ENCODE data around the gene RTTN.

RTTN gene

DNA sequence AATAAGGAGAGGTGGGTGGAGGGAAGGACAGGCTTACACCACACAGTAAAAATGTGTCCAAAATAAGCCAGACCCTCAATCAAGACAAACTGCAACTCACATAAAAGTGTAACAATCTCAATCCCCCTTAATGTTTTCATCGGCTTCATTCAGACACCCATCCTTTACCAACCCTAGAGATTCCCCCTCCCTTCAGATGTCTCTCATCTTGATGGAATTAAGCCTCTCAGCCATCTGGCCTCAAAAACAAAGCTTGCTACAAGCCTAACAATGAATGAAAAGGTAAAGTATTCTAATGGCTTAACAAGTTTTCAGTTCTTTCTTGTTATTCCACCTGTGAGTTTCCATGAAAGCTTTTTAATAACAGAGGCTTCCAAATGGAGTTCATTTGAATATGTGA is 5.2 kb downstream of the RTTN start:
- DNase-seq (ENCODE audit: low read depth, low spot score) = no peak
- no peak overlapping the region for H3K27ac ChIP-seq

DNA sequence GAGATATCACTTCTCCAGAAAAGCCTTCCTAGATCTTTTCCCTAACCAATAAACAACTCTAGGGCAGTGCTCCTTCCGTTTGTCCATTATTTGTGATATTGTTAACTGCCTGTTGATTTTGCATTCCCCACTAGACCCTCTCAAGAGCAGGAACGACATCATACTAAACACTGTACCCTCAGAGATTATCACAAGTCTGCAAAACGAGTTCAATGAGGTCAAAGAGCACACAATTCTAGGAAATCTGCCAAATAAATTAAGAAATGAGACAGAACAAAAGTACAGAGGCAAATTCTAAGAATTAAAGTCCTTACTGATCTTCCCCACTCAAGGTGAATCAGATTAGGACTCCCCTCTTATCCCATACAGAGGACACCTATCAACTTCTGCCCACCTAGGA is 7.6 kb downstream of the RTTN start:
- no peak overlapping the region for H3K27ac ChIP-seq
- DNase-seq (ENCODE audit: low read depth, low spot score) = no peak

DNA sequence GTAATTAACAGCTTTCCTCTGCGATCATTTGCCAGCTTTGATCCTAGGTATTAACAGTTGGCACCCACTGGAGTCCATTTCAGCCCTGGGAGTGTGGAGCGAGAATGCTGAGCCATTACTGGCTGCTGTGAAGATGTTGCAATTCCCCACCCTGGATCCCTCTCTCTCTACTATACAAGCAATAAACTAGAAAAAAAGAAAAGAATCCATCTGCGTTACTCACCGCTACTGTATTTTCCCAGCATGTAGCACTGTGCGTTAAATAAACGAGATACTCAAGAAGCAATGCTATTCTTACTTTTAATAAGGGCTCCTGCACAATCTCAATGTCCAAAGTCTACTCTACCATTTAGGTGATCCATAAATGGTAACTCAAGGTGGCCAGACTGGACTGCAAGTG is 8.5 kb downstream of the RTTN start:
- no peak overlapping the region for H3K27ac ChIP-seq
- no peak for DNase-seq (ENCODE audit: low read depth, low spot score)

GRCh38 chr18:70195852-70196434 is 9.5 kb downstream of the RTTN start:
- no peak overlapping the region for H3K27ac ChIP-seq
- DNase-seq (ENCODE audit: low read depth, low spot score) = no peak

DNA sequence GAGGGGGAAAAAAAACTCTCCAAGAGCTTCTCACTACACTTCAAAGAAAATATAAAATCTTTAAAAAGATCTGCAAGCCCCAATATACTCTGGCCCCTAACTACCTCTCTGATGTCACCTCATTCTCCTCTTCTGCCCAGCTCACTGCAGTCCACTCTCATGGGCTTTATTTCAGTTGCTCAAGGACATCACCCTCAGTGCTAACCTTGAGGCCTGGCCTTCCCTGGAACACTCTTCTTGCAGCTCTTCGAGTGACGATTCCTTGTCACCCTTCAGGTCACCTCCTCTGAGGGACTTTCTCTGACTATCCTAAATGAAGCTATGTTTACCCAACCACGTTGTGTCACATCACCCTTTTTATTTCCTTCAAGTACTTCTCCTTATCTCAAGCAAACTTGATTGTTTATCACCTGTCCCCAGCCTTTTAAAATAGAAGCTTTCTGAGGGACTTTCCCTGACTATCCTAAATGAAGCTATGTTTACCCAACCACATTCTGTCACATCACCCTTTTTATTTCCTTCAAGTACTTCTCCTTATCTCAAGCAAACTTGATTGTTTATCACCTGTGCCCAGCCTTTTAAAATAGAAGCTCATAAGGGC is 10.4 kb downstream of the RTTN start:
- DNase-seq (ENCODE audit: low read depth, low spot score) = no peak
- no peak overlapping the region for H3K27ac ChIP-seq

DNA sequence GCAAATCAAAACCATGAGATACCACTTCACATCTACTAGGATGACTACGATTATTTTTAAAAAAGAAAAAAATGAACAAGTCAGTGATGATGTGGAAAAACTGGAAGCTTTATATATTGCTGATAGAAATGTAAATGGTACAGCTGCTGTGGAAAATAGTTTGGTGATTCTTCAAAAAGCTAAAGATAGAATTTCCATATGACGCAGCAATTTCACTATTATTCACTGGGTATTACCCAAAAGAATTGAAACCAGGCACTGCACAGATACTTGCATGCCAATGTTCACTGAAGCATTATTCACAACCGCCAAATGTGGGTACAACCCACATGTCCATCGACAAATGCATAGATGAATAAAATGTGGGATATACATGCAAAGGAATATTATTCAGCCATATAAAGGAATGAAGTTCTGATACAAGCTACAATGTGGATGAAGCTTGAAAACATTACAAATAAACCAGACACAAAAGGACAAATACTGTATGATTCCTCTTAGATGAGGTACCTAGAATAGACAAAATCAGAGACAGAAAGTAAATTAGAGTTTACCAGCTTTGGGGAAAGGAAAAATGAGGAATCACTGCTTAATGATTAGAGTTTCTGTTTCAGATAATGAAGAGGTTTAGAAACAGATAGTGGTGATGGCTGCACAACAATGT is 11.1 kb downstream of the RTTN start:
- H3K27ac ChIP-seq = no peak overlapping the region
- no peak for DNase-seq (ENCODE audit: low read depth, low spot score)

GRCh38 chr18:70190529-70190928 is 15.0 kb downstream of the RTTN start:
- DNase-seq (ENCODE audit: low read depth, low spot score) = no peak

DNA sequence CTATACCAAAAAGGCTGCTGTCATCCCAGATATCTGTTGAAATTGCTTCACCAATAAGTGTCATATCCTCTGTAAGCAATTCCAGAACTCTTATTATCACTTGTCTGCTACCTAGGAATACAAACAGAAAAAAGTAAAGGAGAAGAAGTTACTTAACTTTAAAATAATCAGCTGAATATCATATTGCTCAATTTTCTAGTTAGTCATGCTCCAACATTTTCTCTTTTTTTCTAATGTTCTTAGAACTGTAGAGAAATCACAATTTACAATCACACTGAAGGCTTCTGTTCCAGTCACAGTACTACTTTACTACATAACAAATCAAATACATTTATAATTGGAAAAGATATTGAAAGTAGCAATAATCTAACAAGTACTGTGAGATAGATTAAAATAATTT is 17.4 kb downstream of the RTTN start:
- DNase-seq (ENCODE audit: low read depth, low spot score) = no peak
- no peak overlapping the region for H3K27ac ChIP-seq

More at GRCh38 chr18:70190529-70190928, 15.0 kb downstream of the RTTN start:
- H3K27ac ChIP-seq = no peak overlapping the region

DNA sequence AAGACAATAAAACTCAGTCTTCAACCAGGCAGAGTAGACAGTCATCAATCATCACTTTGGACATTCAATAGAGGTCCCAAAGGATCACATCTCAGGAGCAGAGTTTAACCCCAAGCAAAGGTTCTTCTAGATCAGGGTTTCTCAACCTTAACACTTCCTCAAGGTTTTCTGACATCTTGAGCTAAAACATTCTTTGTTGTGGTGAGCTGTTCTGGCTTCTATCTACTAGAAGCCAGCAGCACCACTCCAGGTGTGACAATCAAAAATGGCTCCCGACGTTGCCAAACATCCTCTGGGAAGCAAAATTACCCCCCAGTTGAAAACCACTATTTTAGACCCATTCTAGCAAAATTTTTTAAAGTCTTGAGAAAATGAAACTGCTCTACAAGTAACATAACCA is 22.0 kb downstream of the RTTN start:
- DNase-seq (ENCODE audit: low read depth, low spot score) = no peak
- H3K27ac ChIP-seq = no peak overlapping the region

DNA sequence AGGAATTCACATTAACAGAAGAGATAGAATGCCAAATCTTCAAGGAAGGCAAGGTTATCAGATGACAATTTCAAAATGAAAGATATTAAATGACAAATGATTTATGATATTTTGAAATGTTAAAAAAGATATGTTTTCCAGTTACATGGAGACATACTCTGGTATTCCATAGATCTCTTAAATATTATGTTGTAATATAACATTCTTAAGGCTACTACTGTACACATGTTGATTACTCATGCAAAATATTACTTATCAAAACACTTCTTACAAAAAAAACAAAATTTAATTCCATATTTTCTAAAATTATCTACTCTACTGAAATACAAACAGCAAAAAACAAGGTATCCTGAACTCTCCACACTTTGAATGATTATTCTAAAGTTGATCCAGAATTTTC is 22.9 kb downstream of the RTTN start:
- no peak overlapping the region for H3K27ac ChIP-seq
- no peak for DNase-seq (ENCODE audit: low read depth, low spot score)

- no peak overlapping the region for H3K27ac ChIP-seq
Observed at GRCh38 chr18:70181725-70182124, 23.8 kb downstream of the RTTN start.

GRCh38 chr18:70181015-70181414 is 24.5 kb downstream of the RTTN start:
- H3K27ac ChIP-seq = no peak overlapping the region
- DNase-seq (ENCODE audit: low read depth, low spot score) = no peak

More at GRCh38 chr18:70181725-70182124, 23.8 kb downstream of the RTTN start:
- no peak for DNase-seq (ENCODE audit: low read depth, low spot score)

- DNase-seq (ENCODE audit: low read depth, low spot score) = no peak
Observed at GRCh38 chr18:70176537-70176936, 28.9 kb downstream of the RTTN start.

DNA sequence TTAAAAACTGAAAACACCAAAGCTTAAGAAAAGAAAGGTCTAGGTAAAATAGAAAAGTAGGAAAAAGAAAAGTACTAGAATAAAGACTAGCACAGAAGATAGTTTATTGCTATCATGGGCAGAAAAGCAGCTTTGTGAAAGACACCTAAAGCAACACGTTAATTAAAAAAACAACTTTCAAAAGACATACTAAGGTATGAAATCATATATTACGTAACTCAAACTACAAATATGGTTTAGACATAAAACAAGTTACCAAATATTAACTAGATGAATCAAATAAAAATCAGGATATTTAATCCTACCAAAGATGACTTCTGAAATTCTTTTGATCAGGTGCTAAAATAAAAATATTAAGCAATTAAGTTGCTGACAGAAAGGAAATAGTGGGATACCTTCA is 30.3 kb downstream of the RTTN start:
- no peak for DNase-seq (ENCODE audit: low read depth, low spot score)
- no peak overlapping the region for H3K27ac ChIP-seq

More at GRCh38 chr18:70176537-70176936, 28.9 kb downstream of the RTTN start:
- H3K27ac ChIP-seq = no peak overlapping the region

GRCh38 chr18:70172225-70172624 is 33.3 kb downstream of the RTTN start:
- DNase-seq (ENCODE audit: low read depth, low spot score) = no peak
- H3K27ac ChIP-seq = no peak overlapping the region

- DNase-seq (ENCODE audit: low read depth, low spot score) = no peak
- no peak overlapping the region for H3K27ac ChIP-seq
Observed at GRCh38 chr18:70169747-70170146, 35.7 kb downstream of the RTTN start.

GRCh38 chr18:70166668-70167067 is 38.8 kb downstream of the RTTN start:
- no peak for DNase-seq (ENCODE audit: low read depth, low spot score)
- no peak overlapping the region for H3K27ac ChIP-seq

GRCh38 chr18:70165936-70166335 is 39.6 kb downstream of the RTTN start:
- H3K27ac ChIP-seq = no peak overlapping the region
- DNase-seq (ENCODE audit: low read depth, low spot score) = no peak

DNA sequence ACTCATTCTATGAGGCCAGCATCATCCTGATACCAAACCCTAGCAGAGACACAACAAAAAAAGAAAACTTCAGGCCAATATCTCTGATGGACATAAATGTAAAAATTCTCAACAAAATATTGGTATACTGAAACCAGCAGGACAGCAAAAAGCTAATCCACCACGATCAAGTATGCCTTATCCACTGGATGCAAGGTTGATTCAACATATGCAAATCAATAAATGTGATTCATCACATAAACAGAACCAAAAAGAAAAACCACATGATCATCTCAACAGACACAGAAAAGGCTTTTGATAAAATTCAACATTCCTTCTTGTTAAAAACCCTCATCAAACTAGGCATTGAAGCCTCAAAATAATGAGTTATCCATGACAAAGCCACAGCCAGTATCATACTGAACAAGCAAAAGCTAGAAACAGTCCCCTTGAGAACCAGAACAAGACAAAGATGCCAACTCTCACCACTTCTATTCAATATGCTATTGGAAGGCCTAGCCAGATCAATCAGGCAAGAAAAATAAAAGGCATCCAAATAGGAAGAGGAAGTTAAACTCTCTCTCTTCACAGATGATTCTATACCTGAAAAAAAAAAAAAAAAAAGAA is 45.3 kb downstream of the RTTN start:
- no peak overlapping the region for H3K27ac ChIP-seq
- no peak for DNase-seq (ENCODE audit: low read depth, low spot score)

DNA sequence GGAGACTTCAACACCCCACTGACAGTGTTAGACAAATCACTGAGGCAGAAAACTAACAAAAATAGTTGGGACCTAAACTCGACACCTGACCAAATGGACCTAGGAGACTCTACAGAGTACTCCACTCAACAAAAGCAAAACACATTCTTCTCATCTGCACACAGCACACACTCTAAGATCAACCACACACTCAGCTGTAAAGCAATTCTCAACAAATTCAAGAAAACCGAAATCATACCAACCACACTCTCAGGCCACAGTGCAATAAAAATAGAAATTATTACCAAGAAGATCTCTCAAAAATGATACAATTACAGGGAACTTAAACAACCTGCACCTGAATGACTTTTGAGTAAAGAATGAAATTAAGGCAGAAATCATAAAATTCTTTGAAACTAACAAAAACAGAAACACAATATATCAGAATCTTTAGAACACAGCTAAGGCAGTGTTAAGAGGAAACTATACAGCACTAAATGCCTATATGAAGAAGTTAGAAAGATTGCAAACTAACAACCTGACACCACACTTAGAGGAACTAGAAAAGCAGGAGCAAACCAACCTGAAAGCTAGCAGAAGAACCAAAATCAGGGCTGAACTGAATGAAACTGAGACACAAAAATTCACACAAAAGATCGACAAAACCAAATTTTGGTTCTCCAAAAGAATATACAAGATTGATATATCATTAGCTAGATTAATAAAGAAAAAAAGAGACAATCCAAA is 46.3 kb downstream of the RTTN start:
- no peak for DNase-seq (ENCODE audit: low read depth, low spot score)
- no peak overlapping the region for H3K27ac ChIP-seq

DNA sequence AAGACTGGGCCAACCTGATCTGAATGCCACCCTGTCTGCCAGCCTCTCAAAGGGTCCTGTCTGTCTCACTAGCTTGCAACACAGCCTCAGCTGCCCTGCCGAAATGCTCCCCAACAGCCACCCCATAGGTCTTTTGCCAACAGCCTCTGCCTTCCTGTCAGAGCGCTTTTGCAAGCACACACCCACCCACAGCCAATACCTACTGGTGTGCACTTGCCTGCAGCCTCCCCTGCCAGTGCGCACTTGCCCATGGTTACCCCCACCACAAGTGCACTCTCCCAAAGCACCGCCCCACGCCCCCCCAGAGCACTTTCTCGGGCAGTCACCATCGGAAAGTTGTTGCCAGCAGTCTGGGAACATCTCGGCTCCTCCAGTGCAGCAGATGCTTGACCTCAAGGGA is 48.6 kb downstream of the RTTN start:
- no peak for DNase-seq (ENCODE audit: low read depth, low spot score)

More for the DNA sequence above, 48.6 kb downstream of the RTTN start:
- no peak overlapping the region for H3K27ac ChIP-seq
